ENCODE data around the gene JAM3. TPM values are rescaled to one million over a fixed set of nuclear protein-coding genes. Genes with fewer than 3 reads are reported as not detected.

The JAM3 gene
- total and polyA plus RNA-seq, 2 experiments from 2014 or later, result 46.2 to 63.7 TPM

GRCh38 chr11:134043821-134044420 lies 25.0 kb upstream of the JAM3 start:
- no peak for DNase-seq
- in situ Hi-C loops (cut with MboI), result loop anchor here (10.0 kb wide), 1 partner anchor 119 kb away; no protein-coding TSS in a partner anchor

GRCh38 chr11:134044514-134045284 lies 24.2 kb upstream of the JAM3 start:
- Histone ChIP-seq H3K9ac (no peak overlapping the region), H3K27me3 (replicated peaks; ENCODE audit: insufficient read depth) (no peaks in the 10 kb centered on the region), H3K36me3 (ENCODE audit: low read depth) (no peaks in the 10 kb centered on the region), H4K20me1 (ENCODE audit: insufficient read depth) (no peaks in the 10 kb centered on the region), H3K27ac (no peak overlapping the region), H2AFZ (no peak overlapping the region), H3K79me2 (ENCODE audit: insufficient read depth) (no peaks in the 10 kb centered on the region), H3K4me3 (no peak overlapping the region), H3K9me2 (ENCODE audit: insufficient read depth) (no peaks in the 10 kb centered on the region), H3K4me2 (ENCODE audit: unreplicated experiment) (no peak overlapping the region), H3K9me3 (ENCODE audit: low read depth) (no peaks in the 10 kb centered on the region), H3K4me1 (ENCODE audit: insufficient read depth) (peaks cover 7% of the 10 kb centered on the region), H3F3A (ENCODE audit: insufficient read depth) (peaks cover 9% of the 10 kb centered on the region; the same call in 1 of the 2 replicates)
- WGBS, 2 experiments (ENCODE audit: low coverage in 1 of 2, low lambda C conversion rate in 2 of 2, missing lambda C conversion rate in 2 of 2), result 91 to 92% methylated on average over 16 of the region's 16 CpGs
- DNase-seq, result no peak
- TF ChIP-seq EZH2 (IDR thresholded peaks at IDR 0.05; ENCODE audit: insufficient read depth, poor library complexity, severe bottlenecking) (no peak), EZH2phosphoT487 (IDR thresholded peaks at IDR 0.05; ENCODE audit: insufficient read depth, low read depth) (no peak)
- in situ Hi-C loops (cut with MboI), result loop anchor here (10.0 kb wide), 1 partner anchor 120 kb away; no protein-coding TSS in a partner anchor

More at GRCh38 chr11:134043821-134044420, 25.0 kb upstream of the JAM3 start:
- Histone ChIP-seq H3K9me2 (ENCODE audit: insufficient read depth) (no peaks in the 10 kb centered on the region), H3K27me3 (replicated peaks; ENCODE audit: insufficient read depth) (no peaks in the 10 kb centered on the region), H3K27ac (no peak overlapping the region), H3K9ac (no peak overlapping the region), H2AFZ (no peak overlapping the region), H3F3A (ENCODE audit: insufficient read depth) (peaks cover 8% of the 10 kb centered on the region; the same call in 1 of the 2 replicates), H3K79me2 (ENCODE audit: insufficient read depth) (no peaks in the 10 kb centered on the region), H3K36me3 (ENCODE audit: low read depth) (no peaks in the 10 kb centered on the region), H3K9me3 (ENCODE audit: low read depth) (no peaks in the 10 kb centered on the region), H3K4me1 (ENCODE audit: insufficient read depth) (peaks cover 7% of the 10 kb centered on the region), H3K4me2 (ENCODE audit: unreplicated experiment) (no peak overlapping the region), H3K4me3 (no peak overlapping the region), H4K20me1 (ENCODE audit: insufficient read depth) (no peaks in the 10 kb centered on the region)
- 94 to 96% methylated on average over 9 of the region's 9 CpGs for WGBS, 2 experiments (ENCODE audit: low coverage in 1 of 2, low lambda C conversion rate in 2 of 2, missing lambda C conversion rate in 2 of 2)
- TF ChIP-seq EZH2phosphoT487 (IDR thresholded peaks at IDR 0.05; ENCODE audit: insufficient read depth, low read depth), result no peak

GRCh38 chr11:134045799-134046635 lies 22.9 kb upstream of the JAM3 start:
- no peak overlapping the region for H2AFZ ChIP-seq
- peaks cover 7% of the 10 kb centered on the region for H3K4me1 ChIP-seq (ENCODE audit: insufficient read depth)
- H3K4me3 ChIP-seq, result no peak overlapping the region
- no peak overlapping the region for H3K4me2 ChIP-seq (ENCODE audit: unreplicated experiment)
- H3F3A ChIP-seq (ENCODE audit: insufficient read depth), result peaks cover 9% of the 10 kb centered on the region; the same call in 1 of the 2 replicates
- H3K9me2 ChIP-seq (ENCODE audit: insufficient read depth), result no peaks in the 10 kb centered on the region
- H4K20me1 ChIP-seq (ENCODE audit: insufficient read depth), result no peaks in the 10 kb centered on the region
- no peak overlapping the region for H3K27ac ChIP-seq
- in situ Hi-C loops (cut with MboI), result loop anchor here (10.0 kb wide), 1 partner anchor 121 kb away; no protein-coding TSS in a partner anchor
- no peaks in the 10 kb centered on the region for H3K79me2 ChIP-seq (ENCODE audit: insufficient read depth)
- 92 to 94% methylated on average over 22 to 25 of the region's 25 CpGs for WGBS, 2 experiments (ENCODE audit: low coverage in 1 of 2, low lambda C conversion rate in 2 of 2, missing lambda C conversion rate in 2 of 2)
- no peaks in the 10 kb centered on the region for H3K27me3 ChIP-seq (replicated peaks; ENCODE audit: insufficient read depth)
- TF ChIP-seq EZH2 (IDR thresholded peaks at IDR 0.05; ENCODE audit: insufficient read depth, poor library complexity, severe bottlenecking), result no peak
- TF ChIP-seq EZH2phosphoT487 (IDR thresholded peaks at IDR 0.05; ENCODE audit: insufficient read depth, low read depth), result no peak
- no peaks in the 10 kb centered on the region for H3K9me3 ChIP-seq (ENCODE audit: low read depth)
- no peaks in the 10 kb centered on the region for H3K36me3 ChIP-seq (ENCODE audit: low read depth)
- no peak overlapping the region for H3K9ac ChIP-seq
- no peak for DNase-seq
